Measurements from ENCODE around the gene RNF222.
"Not testable (repeated sequence)": the region's sequence is repeated elsewhere in the genome, so short reads cannot be mapped to it uniquely, and the experiment has no call there.

Gene RNF222

GRCh38 chr17:8377422-8377821, 20.2 kb downstream of the RNF222 start:
- no peak for DNase-seq

- DNase-seq, result peak; percentile 92
Measured at GRCh38 chr17:8376271-8377067, 21.2 kb downstream of the RNF222 start, which contains the start of gene KRABD2. Gene KRABD2, minus strand, starts transcription at chr17:8376704.

GRCh38 chr17:8375738-8376259, 21.8 kb downstream of the RNF222 start:
- no peak for DNase-seq

GRCh38 chr17:8373856-8374255, 23.8 kb downstream of the RNF222 start:
- DNase-seq, result not testable (repeated sequence)

GRCh38 chr17:8372422-8372821, 25.2 kb downstream of the RNF222 start:
- DNase-seq, result no peak

GRCh38 chr17:8371786-8372185, 25.8 kb downstream of the RNF222 start:
- DNase-seq, result no peak

GRCh38 chr17:8369944-8370343, 27.7 kb downstream of the RNF222 start:
- DNase-seq, result no peak

- DNase-seq, result no peak
Measured at GRCh38 chr17:8368193-8368592, 29.4 kb downstream of the RNF222 start.

GRCh38 chr17:8366231-8366630, 31.4 kb downstream of the RNF222 start:
- DNase-seq, result no peak

GRCh38 chr17:8365143-8365542, 32.5 kb downstream of the RNF222 start:
- DNase-seq, result no peak

- no peak for DNase-seq
Measured at GRCh38 chr17:8362651-8363332, 34.8 kb downstream of the RNF222 start.

GRCh38 chr17:8360751-8361150, 36.9 kb downstream of the RNF222 start:
- DNase-seq, result no peak

- DNase-seq, result no peak
Measured at GRCh38 chr17:8360260-8360659, 37.4 kb downstream of the RNF222 start.

- no peak for DNase-seq
Measured at GRCh38 chr17:8359769-8360168, 37.9 kb downstream of the RNF222 start.

GRCh38 chr17:8357910-8358309, 39.7 kb downstream of the RNF222 start:
- DNase-seq, result no peak

GRCh38 chr17:8354236-8354635, 43.4 kb downstream of the RNF222 start:
- no peak for DNase-seq

GRCh38 chr17:8353736-8354135, 43.9 kb downstream of the RNF222 start:
- no peak for DNase-seq

GRCh38 chr17:8350339-8350738, 47.3 kb downstream of the RNF222 start:
- no peak for DNase-seq

GRCh38 chr17:8347001-8347400, 50.6 kb downstream of the RNF222 start:
- DNase-seq, result not testable (repeated sequence)

- DNase-seq, result no peak
Measured at GRCh38 chr17:8345951-8346665, 51.5 kb downstream of the RNF222 start.

- no peak for DNase-seq
Measured at GRCh38 chr17:8345052-8345690, 52.5 kb downstream of the RNF222 start.

GRCh38 chr17:8341456-8341855, 56.2 kb downstream of the RNF222 start:
- DNase-seq, result no peak
